IPS-15b (cell line): Measurements from ENCODE around the gene ETFDH.
"Not testable (repeated sequence)": the region's sequence is repeated elsewhere in the genome, so short reads cannot be mapped to it uniquely, and the experiment has no call there.

Experiments used
- H3K27me3 ChIP-seq: one replicate; pipeline ENCODE4 v1.6.1; 2013; ENCODE audit warnings: low read length; ENCODE audit not compliant: control insufficient read depth, insufficient read depth
- H3K36me3 ChIP-seq: one replicate; pipeline ENCODE4 v1.6.1; 2013; ENCODE audit warnings: low read length; ENCODE audit not compliant: control insufficient read depth, insufficient read depth
- H3K4me1 ChIP-seq: one replicate; pipeline ENCODE4 v1.6.1; 2013; ENCODE audit warnings: mild to moderate bottlenecking, low read length; ENCODE audit not compliant: control insufficient read depth, insufficient read depth
- H3K4me3 ChIP-seq: one replicate; pipeline ENCODE4 v1.5.1; 2013; ENCODE audit warnings: low read depth, low read length
- H3K9ac ChIP-seq: one replicate; pipeline ENCODE4 v1.6.1; 2013; ENCODE audit warnings: low read depth, mild to moderate bottlenecking, low read length
- H3K9me3 ChIP-seq: one replicate; pipeline ENCODE4 v1.6.1; 2013; ENCODE audit warnings: mild to moderate bottlenecking, low read length; ENCODE audit not compliant: control insufficient read depth, insufficient read depth

ETFDH gene

GRCh38 chr4:158663707-158664625 lies 8.1 kb upstream of the ETFDH start:
- not testable (repeated sequence) for H3K27me3 ChIP-seq, H3K9me3 ChIP-seq, H3K4me1 ChIP-seq, H3K9ac ChIP-seq, H3K36me3 ChIP-seq, H3K4me3 ChIP-seq

GRCh38 chr4:158664806-158665205 lies 7.3 kb upstream of the ETFDH start:
- Histone ChIP-seq H3K36me3 (no peaks in the 10 kb centered on the region), H3K27me3 (no peaks in the 10 kb centered on the region), H3K4me3 (no peak overlapping the region), H3K4me1 (peaks cover 2% of the 10 kb centered on the region), H3K9ac (no peak overlapping the region), H3K9me3 (no peaks in the 10 kb centered on the region)

DNA sequence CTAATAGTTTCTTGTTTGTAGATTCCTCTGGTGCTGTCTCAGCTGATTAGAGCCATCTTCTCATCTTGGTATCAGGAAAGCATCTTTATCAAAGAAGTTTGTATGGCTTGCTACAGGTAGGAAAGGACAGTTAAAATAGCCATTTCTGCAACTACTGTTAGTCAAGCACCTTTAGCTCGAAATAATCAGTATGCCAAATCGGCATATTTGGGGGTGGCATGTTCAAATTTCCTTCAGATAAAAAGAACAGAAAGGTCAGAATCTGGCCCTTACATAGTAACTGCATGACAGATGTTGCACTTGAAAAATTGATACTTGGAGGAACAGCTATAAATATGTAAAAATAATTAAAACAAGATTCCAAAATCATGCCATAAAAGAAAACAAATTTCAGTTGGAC lies 5.2 kb upstream of the ETFDH start:
- no peaks in the 10 kb centered on the region for H3K36me3 ChIP-seq
- H3K9ac ChIP-seq = no peak overlapping the region
- H3K4me3 ChIP-seq = no peak overlapping the region
- peaks cover 4% of the 10 kb centered on the region for H3K4me1 ChIP-seq
- H3K27me3 ChIP-seq = no peaks in the 10 kb centered on the region
- H3K9me3 ChIP-seq = no peaks in the 10 kb centered on the region

- Histone ChIP-seq H3K27me3 (no peaks in the 10 kb centered on the region), H3K4me3 (no peak overlapping the region), H3K4me1 (peaks cover 4% of the 10 kb centered on the region), H3K9me3 (no peaks in the 10 kb centered on the region), H3K36me3 (no peaks in the 10 kb centered on the region), H3K9ac (no peak overlapping the region)
Measured at GRCh38 chr4:158667651-158668198, 4.4 kb upstream of the ETFDH start.

GRCh38 chr4:158669310-158669709 lies 2.8 kb upstream of the ETFDH start:
- Histone ChIP-seq H3K4me3 (no peak overlapping the region), H3K9ac (no peak overlapping the region), H3K9me3 (no peaks in the 10 kb centered on the region), H3K36me3 (no peaks in the 10 kb centered on the region), H3K27me3 (no peaks in the 10 kb centered on the region), H3K4me1 (peaks cover 4% of the 10 kb centered on the region)

DNA sequence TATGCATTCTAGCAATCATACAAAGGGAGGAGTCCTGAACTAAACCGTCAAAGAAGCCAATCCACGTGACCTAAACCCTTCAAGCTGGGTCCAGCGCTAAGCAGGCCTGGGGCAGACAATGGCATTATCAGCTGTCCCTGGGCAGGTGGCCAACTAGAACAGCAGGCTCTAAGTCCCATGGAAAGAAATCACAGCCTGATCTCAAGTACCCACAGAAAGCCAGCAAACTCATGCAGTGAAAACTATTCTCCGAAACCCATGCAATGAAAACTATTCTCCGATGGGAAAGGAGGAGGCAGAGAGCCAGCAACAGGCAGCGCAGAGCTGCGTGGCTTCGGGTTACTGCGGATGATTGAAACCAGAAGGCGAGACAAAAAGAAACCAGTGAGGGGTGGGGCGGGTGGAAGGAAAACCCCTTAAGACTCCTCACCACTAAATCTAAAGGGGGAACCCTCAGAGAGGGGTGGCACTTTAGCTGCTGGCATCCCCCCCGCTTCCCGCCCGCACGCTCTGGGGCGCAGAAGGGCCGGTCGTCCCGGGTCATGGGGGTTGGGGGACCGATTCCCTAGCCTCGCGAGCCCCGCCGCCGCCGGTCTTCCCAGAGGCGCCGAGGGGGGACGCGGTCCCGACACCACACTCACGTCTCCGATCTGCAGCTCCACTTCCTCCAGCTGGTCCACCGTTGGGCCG lies 976 bp upstream of the ETFDH start:
- peak overlapping the region; percentile 85 for H3K9ac ChIP-seq
- peaks cover 4% of the 10 kb centered on the region for H3K4me1 ChIP-seq
- H3K4me3 ChIP-seq = peak overlapping the region; percentile 97
- no peaks in the 10 kb centered on the region for H3K27me3 ChIP-seq
- H3K36me3 ChIP-seq = no peaks in the 10 kb centered on the region
- H3K9me3 ChIP-seq = no peaks in the 10 kb centered on the region

- Histone ChIP-seq H3K9me3 (no peaks in the 10 kb centered on the region), H3K36me3 (no peaks in the 10 kb centered on the region), H3K4me1 (peaks cover 4% of the 10 kb centered on the region), H3K27me3 (no peaks in the 10 kb centered on the region), H3K4me3 (peak within 1 kb of the TSS; percentile 97), H3K9ac (peak within 1 kb of the TSS; percentile 85)
Measured at GRCh38 chr4:158671665-158671914, 506 bp upstream of the ETFDH start, which contains the start of gene C4orf46. C4orf46 (minus strand) TSS chr4:158671887; CDS start chr4:158671801, 86 bp downstream.

DNA sequence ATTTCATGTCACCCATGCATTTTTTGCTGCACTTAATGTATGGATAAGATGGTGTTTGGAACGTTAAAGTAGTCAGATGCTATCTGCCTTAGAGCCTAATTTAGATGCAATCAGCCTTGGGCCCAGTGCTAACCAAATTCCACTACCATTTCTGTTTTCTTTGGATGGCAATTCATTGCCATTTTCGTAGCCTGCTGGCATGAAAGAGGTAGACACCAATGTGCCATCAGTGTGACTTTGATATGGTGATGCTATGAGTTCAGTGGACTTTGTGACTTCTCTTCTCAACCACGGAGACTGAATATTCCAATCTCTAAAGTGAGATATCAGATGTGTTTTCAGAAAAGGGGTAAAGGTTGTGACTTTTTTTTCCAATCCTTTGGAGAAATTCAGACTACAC lies 1.5 kb downstream of the ETFDH start:
- H3K27me3 ChIP-seq = no peaks in the 10 kb centered on the region
- no peak overlapping the region for H3K9ac ChIP-seq
- H3K4me3 ChIP-seq = no peak overlapping the region

GRCh38 chr4:158676076-158676475 lies 4.0 kb downstream of the ETFDH start:
- Histone ChIP-seq H3K36me3 (no peaks in the 10 kb centered on the region), H3K27me3 (no peaks in the 10 kb centered on the region), H3K9ac (no peak overlapping the region), H3K4me3 (no peak overlapping the region), H3K9me3 (no peaks in the 10 kb centered on the region), H3K4me1 (peaks cover 3% of the 10 kb centered on the region)

More for the DNA sequence above, 1.5 kb downstream of the ETFDH start:
- Histone ChIP-seq H3K36me3 (no peaks in the 10 kb centered on the region), H3K4me1 (peaks cover 2% of the 10 kb centered on the region), H3K9me3 (no peaks in the 10 kb centered on the region)

DNA sequence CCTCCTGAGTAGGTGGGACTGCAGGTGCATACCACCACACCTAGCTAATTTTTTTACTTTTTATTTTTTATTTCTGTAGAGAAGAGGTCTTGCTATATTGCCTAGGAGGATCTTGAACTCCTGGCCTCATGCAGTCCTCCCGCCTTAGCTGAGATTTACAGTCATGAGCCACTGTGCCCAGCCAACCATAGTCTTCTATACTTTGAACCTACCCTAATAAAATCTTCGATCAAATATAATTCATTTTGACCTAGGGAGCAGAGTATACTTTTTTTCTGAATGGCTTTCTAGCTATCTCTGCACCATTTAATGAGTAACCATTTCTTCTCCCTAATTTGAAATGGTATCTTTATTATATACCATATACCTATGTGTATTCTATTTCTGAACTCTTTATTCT lies 6.7 kb downstream of the ETFDH start:
- Histone ChIP-seq H3K9me3 (no peaks in the 10 kb centered on the region), H3K4me1 (peaks cover 3% of the 10 kb centered on the region), H3K9ac (no peak overlapping the region), H3K4me3 (no peak overlapping the region), H3K36me3 (no peaks in the 10 kb centered on the region), H3K27me3 (no peaks in the 10 kb centered on the region)

DNA sequence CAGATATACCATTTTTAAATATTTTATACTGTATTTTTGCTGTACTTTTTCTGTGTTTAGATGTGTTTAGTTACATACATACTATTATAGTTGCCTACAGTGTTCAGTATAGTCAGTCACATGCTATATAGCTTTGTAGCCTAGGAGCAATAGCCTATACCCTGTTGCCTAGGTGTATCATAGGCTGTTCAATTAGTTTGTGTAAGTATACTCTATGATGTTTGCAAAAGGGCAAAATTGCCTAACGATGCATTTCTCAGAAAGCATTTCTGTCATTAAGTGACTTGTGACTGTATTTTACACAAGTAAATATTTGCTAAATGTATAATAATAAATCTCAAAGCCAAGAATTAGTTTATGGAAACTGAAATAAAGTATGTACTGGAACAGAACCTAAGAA lies 9.5 kb downstream of the ETFDH start:
- Histone ChIP-seq H3K36me3 (no peaks in the 10 kb centered on the region), H3K9me3 (no peaks in the 10 kb centered on the region), H3K9ac (no peak overlapping the region), H3K27me3 (no peaks in the 10 kb centered on the region), H3K4me3 (no peak overlapping the region), H3K4me1 (peaks cover 3% of the 10 kb centered on the region)

DNA sequence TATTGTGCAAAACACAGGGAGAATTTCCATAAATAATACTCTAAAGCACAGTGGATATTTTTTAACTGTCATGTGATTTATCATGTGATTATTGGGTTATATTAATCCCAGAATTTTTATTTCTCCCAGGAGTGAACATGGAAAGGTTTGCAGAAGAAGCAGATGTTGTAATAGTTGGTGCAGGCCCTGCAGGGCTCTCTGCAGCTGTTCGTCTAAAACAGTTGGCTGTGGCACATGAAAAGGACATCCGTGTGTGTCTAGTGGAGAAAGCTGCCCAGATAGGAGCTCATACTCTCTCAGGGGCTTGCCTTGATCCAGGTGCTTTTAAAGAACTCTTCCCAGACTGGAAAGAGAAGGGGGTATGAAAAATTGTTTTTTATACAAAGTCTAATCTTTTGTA lies 10.0 kb downstream of the ETFDH start:
- Histone ChIP-seq H3K27me3 (no peaks in the 10 kb centered on the region), H3K4me1 (peaks cover 3% of the 10 kb centered on the region), H3K4me3 (no peak overlapping the region), H3K9me3 (no peaks in the 10 kb centered on the region), H3K36me3 (no peaks in the 10 kb centered on the region), H3K9ac (no peak overlapping the region)
